Measurements from ENCODE around the gene TNFRSF18.

TNFRSF18 gene

DNA sequence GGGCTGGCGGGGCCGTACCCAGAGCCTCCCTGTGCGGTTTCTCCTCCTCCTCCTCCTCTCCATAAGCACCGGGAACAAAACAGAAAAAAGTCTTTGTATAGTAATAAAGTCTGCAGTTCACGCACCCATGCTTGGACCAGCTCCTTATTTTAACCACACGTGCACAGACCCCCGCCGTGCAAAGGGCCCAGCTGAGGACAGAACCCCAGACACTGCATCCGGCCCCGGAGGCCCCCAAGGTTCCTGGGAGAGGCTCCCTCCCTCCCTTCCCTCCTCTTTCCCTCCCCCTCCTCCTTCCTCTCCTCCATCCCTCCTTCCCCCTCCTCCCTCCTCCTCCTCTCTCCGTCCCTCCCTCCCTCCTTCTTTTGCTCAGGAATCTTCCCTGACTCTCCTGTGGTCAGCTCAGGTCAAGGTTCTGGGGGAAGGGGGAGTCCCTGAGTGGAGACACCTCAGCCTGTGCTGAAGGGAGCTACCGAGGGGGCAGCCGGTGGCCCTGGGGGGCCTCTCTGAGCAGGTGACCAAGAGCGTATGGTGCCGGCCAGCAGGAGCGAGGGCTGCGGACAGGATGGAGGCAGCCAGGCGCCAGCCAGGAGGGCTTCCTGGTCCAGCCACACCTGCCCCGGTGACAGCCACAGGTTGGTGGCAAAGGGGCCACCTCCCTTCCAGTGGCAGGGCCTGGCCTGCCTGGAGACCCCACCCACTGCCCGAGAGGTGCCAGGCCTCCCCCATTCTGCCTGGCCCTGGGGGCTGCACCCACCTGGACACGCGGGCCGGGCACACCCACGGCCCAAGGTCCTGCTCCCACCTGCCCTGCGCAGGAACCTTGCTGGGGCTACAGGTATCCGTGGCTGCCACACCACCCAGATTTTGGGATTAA is 35.9 kb downstream of the TNFRSF18 start:
- TF ChIP-seq, protein P1, sequence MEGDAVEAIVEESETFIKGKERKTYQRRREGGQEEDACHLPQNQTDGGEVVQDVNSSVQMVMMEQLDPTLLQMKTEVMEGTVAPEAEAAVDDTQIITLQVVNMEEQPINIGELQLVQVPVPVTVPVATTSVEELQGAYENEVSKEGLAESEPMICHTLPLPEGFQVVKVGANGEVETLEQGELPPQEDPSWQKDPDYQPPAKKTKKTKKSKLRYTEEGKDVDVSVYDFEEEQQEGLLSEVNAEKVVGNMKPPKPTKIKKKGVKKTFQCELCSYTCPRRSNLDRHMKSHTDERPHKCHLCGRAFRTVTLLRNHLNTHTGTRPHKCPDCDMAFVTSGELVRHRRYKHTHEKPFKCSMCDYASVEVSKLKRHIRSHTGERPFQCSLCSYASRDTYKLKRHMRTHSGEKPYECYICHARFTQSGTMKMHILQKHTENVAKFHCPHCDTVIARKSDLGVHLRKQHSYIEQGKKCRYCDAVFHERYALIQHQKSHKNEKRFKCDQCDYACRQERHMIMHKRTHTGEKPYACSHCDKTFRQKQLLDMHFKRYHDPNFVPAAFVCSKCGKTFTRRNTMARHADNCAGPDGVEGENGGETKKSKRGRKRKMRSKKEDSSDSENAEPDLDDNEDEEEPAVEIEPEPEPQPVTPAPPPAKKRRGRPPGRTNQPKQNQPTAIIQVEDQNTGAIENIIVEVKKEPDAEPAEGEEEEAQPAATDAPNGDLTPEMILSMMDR (IDR thresholded peaks at IDR 0.05; ENCODE audit: unreplicated experiment in 3 of 3): no peak
- H3K27me3 Mint-ChIP-seq (ENCODE audit: low read depth): peaks cover 26% of the 10 kb centered on the region
- H3K36me3 Mint-ChIP-seq (ENCODE audit: low read depth): no peaks in the 10 kb centered on the region
- peak overlapping the region in 2 of 3 experiments; percentile 69 to 90 for H3K27ac Mint-ChIP-seq
- peak overlapping the region in 2 of 3 experiments; percentile 2 for H3K4me3 Mint-ChIP-seq
- H3K9me3 Mint-ChIP-seq: no peaks in the 10 kb centered on the region
- peaks cover 9% of the 10 kb centered on the region for H3K4me1 Mint-ChIP-seq

DNA sequence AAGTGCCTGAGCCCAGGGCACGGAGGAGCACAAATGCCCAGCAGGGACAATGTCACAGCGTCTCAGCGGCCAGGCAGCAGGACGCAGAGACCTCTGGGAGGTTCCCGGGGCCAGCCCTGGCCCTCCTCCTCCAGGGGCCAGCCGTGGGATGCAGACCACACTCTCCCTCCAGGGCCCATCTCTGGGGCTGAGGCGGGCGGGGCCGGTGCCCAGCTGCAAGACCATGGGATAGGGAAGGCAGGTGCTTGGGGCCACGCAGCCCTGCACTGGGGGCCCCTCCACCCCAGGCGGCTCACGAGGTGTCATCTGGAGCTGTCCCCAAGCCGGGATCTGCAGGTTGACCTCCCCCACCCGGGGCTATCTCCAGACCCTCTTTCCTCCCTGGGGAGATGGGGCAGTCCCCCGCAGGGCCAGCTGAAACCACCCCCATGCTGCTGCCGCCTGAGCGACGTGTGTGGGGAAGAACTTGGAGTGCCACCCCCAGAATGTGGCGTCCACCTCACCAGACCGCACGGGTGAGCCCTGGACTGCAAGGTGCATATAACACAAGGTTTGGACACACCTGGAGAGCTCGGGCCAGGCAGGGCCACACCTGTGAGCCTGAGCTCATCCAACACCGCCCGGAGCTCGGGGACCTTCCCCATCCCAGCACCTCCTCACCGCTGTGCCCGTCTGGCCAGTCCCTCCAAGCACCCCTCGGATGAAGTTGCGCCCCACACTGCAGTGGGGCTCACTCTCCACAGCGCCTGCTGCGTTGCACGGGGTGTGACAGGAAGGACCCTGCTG is 36.8 kb downstream of the TNFRSF18 start:
- peaks cover 10% of the 10 kb centered on the region for H3K4me1 Mint-ChIP-seq
- H3K27ac Mint-ChIP-seq: peak overlapping the region in 2 of 3 experiments; percentile 69 to 90
- H3K9me3 Mint-ChIP-seq: no peaks in the 10 kb centered on the region
- TF ChIP-seq, protein P1 (IDR thresholded peaks at IDR 0.05; ENCODE audit: unreplicated experiment in 3 of 3): no peak
- no peaks in the 10 kb centered on the region for H3K36me3 Mint-ChIP-seq (ENCODE audit: low read depth)
- H3K4me3 Mint-ChIP-seq: peak overlapping the region in 2 of 3 experiments; percentile 2
- peaks cover 21% of the 10 kb centered on the region for H3K27me3 Mint-ChIP-seq (ENCODE audit: low read depth)

DNA sequence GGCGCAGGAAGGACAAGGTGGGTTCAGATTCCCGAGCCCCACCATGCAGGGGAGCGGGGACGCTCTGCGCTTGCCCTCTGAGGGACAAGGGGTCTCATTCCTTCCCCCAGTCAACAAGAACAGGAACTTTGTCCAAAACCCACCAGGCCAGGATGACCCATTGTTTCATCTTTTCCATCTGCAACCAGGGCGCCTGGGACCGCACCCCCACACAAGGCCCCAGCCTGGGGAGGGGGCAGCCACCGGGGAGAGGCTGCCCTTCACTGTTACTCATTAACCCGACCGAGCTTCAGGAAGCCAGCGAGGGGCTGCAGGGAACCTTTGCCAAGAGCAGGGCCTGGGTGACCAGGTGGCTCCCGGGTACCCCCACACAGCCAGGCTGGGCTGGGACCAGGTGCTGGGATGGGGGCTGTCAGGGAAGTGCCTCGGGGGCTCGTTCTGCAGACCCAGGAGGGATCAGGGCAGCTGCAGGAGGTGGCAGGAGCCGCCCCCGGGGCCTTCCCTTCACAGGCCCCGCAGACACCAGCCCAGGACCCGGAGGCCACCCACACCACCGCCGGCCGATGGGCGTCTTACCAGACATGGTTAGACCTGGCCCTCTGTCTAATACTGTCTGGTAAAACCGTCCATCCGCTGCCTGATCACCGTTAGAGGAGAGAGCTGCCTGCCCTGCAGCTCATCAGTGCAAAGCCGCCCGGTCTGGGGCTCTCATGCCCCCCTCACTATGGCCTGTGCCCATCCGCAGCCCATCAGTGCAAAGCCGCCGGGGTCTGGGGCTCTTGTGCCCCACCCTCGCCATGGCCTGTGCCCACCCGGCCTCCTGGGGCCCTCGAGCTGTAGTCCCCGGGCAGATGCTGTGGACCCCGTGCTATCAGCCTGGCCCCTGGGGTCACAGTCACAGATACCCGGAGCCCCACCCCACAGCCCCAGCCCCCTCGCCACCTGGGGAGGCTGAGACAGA is 37.7 kb downstream of the TNFRSF18 start:
- peak overlapping the region in 2 of 3 experiments; percentile 59 for H3K4me3 Mint-ChIP-seq
- H3K27ac Mint-ChIP-seq: peak overlapping the region in 1 of 3 experiments; percentile 66
- no peaks in the 10 kb centered on the region for H3K36me3 Mint-ChIP-seq (ENCODE audit: low read depth)
- H3K27me3 Mint-ChIP-seq (ENCODE audit: low read depth): peaks cover 22% of the 10 kb centered on the region
- TF ChIP-seq, protein P1 (IDR thresholded peaks at IDR 0.05; ENCODE audit: unreplicated experiment in 3 of 3): no peak
- no peaks in the 10 kb centered on the region for H3K9me3 Mint-ChIP-seq
- peaks cover 17% of the 10 kb centered on the region for H3K4me1 Mint-ChIP-seq

DNA sequence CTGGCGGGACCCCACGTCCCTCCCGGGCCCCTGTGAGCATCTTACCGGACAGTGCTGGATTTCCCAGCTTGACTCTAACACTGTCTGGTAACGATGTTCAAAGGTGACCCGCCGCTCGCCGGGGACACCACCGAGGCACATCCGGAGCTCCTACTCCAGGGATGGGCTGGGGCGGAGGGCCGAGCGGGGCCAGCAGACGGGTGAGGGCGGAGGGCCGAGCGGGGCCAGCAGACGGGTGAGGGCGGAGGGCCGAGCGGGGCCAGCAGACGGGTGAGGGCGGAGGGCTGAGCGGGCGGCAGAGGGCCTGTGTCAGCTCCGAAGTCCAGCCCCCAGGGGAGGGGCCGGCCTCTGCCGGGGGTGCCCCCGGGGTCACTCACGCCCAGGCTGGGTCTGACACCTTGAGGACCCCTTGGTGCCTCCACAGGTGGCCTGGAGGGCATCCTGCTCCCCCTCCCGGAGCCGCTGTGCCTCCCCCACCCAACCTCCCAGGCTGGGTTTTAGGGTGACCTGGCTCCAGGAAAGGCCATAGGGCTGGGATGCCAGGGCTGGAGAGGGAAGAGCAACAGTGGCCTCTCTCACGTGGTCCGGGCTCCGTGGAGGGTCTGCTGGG is 38.4 kb downstream of the TNFRSF18 start:
- Mint-ChIP-seq H3K4me1 (peaks cover 17% of the 10 kb centered on the region), H3K27me3 (ENCODE audit: low read depth) (peaks cover 22% of the 10 kb centered on the region), H3K27ac (peak overlapping the region in 1 of 3 experiments; percentile 66), H3K4me3 (no peak overlapping the region), H3K9me3 (no peaks in the 10 kb centered on the region), H3K36me3 (ENCODE audit: low read depth) (no peaks in the 10 kb centered on the region)
- TF ChIP-seq, protein P1 (IDR thresholded peaks at IDR 0.05; ENCODE audit: unreplicated experiment in 3 of 3): no peak

DNA sequence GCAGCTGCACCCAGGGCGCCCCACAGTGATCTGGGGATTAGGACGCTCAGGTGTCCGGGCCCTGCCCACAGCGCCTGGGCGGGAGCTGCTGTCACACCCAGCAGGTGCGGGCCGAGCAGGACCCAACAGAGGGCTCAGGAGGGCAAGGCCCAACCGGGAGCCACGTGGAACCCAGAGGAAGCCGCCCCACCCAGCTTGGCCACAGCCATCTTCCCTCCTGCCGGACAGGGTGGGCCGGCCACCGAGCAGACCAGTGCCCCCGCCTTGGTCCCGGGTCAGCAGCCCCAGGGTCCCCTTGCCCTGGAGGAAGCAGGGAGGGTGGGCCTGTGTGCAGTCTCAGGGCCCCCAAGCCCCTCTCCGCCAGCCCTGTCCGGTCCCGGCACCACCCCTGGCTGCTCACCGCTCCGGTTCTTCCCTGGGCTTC is 39.0 kb downstream of the TNFRSF18 start:
- Mint-ChIP-seq H3K27ac (no peak overlapping the region), H3K36me3 (ENCODE audit: low read depth) (no peaks in the 10 kb centered on the region), H3K4me1 (peaks cover 17% of the 10 kb centered on the region), H3K9me3 (no peaks in the 10 kb centered on the region), H3K4me3 (no peak overlapping the region), H3K27me3 (ENCODE audit: low read depth) (peaks cover 18% of the 10 kb centered on the region)
- TF ChIP-seq, protein P1 (IDR thresholded peaks at IDR 0.05; ENCODE audit: unreplicated experiment in 3 of 3): no peak
